BJ (cell line): ENCODE results near the gene KCNIP1. TPM values are rescaled to one million over a fixed set of nuclear protein-coding genes. Genes with fewer than 3 reads are reported as not detected.

Source experiments
- CTCF ChIA-PET: fragments of 350-600 bp; formaldehyde crosslinking; extraction: SDS; loops from one replicate; lab custom pipeline; 2021; ENCODE audit warnings: antibody characterized with exemption, inconsistent platforms; lab: Yijun Ruan, JAX
- POLR2A ChIA-PET: fragments of 300-600 bp; sonication (Branson Sonifier 250); formaldehyde crosslinking; extraction: SDS; loops from one replicate; lab custom pipeline; 2021; ENCODE audit warnings: antibody characterized with exemption; lab: Charles Lee
- DNase-seq: peaks from one replicate; pipeline ENCODE4 v3.0.0-alpha.2; 2011; ENCODE audit warnings: low read depth
- H3K27me3 ChIP-seq: 2 replicates; pipeline ENCODE4 v1.6.0; 2011; ENCODE audit warnings: low read length; ENCODE audit not compliant: control insufficient read depth, insufficient read depth
- H3K36me3 ChIP-seq: 2 replicates; pipeline ENCODE4 v1.5.1; 2011; ENCODE audit warnings: low read length; ENCODE audit not compliant: control insufficient read depth, insufficient read depth
- H3K4me3 ChIP-seq: 2 replicates; pipeline ENCODE4 v1.5.1; 2011; ENCODE audit warnings: low read depth, mild to moderate bottlenecking, control low read depth, low read length
- polyA plus RNA-seq: library from polyadenylated mRNA; depleted of rRNA; stranded (reverse); fragments of >200 nt; gene quantifications from 2 replicates; pipeline ENCODE4 v1.2.3, GENCODE V29; 2011
- TF ChIP-seq, protein P1 (sequence below): IDR thresholded peaks from 2 replicates; pipeline ENCODE4 v1.5.1; 2011; ENCODE audit warnings: low read depth, mild to moderate bottlenecking, control low read depth, inconsistent platforms, low read length, moderate library complexity; ENCODE audit not compliant: insufficient read depth

KCNIP1 gene
- polyA plus RNA-seq, 1 experiment = not detected

DNA sequence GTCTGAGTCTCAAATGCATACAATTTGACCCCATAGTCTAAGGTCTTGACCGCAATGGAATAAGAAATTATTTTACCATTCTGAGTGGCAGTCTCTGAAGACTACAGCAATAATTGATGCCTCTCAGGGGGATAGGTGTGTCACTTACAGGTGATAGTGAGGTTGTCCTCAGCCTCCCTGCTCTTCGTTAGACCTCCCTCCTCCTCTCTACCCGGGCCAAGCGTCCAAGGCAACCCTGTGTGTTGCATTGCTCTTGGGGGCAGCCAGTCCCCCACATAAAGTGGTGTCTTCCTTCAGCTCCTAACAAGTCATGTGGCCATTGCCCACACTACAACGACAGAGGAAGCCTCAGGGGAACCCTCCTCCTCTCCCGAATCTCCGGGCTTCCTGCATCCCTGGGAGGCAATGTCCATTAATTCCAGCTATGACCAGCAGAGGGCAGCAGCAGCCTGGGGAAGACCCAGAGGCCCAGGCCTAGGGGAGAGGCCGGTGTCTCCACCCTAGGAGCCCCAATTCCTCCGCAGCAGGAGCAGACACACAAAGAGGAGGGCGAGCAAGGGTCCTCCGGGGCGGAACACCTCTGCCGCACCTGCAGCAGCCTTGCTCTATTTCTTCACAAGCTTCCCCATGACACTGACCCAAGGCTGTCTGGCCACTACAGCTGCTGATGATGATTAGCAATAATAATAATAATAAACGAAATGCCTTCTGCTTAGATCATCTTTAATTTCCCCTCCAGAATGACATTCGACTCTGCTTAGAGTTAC, 134.8 kb downstream of the KCNIP1 start:
- Histone ChIP-seq H3K27me3 (peaks cover 5% of the 10 kb centered on the region; the same call in 1 of the 2 replicates), H3K36me3 (no peaks in the 10 kb centered on the region), H3K4me3 (no peak overlapping the region)
- DNase-seq = no peak
- TF ChIP-seq, protein P1, sequence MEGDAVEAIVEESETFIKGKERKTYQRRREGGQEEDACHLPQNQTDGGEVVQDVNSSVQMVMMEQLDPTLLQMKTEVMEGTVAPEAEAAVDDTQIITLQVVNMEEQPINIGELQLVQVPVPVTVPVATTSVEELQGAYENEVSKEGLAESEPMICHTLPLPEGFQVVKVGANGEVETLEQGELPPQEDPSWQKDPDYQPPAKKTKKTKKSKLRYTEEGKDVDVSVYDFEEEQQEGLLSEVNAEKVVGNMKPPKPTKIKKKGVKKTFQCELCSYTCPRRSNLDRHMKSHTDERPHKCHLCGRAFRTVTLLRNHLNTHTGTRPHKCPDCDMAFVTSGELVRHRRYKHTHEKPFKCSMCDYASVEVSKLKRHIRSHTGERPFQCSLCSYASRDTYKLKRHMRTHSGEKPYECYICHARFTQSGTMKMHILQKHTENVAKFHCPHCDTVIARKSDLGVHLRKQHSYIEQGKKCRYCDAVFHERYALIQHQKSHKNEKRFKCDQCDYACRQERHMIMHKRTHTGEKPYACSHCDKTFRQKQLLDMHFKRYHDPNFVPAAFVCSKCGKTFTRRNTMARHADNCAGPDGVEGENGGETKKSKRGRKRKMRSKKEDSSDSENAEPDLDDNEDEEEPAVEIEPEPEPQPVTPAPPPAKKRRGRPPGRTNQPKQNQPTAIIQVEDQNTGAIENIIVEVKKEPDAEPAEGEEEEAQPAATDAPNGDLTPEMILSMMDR = peak; percentile 85
- CTCF ChIA-PET = interaction anchor here (0.6 to 2.4 kb wide), 29 partner anchors 10 to 710 kb away, joined by 3 to 18 read pairs (median 4); no protein-coding TSS in a partner anchor
- POLR2A ChIA-PET = no interaction called here

- ChIA-PET CTCF (interaction anchor here (0.7 to 2.4 kb wide), 22 partner anchors 10 to 710 kb away, joined by 3 to 18 read pairs (median 4); no protein-coding TSS in a partner anchor), POLR2A (no interaction called here)
- Histone ChIP-seq H3K4me3 (no peak overlapping the region), H3K36me3 (no peaks in the 10 kb centered on the region), H3K27me3 (peaks cover 5% of the 10 kb centered on the region; the same call in 1 of the 2 replicates)
- DNase-seq = no peak
- TF ChIP-seq, protein P1 = no peak
Observed at GRCh38 chr5:170639221-170639925, 135.6 kb downstream of the KCNIP1 start.

DNA sequence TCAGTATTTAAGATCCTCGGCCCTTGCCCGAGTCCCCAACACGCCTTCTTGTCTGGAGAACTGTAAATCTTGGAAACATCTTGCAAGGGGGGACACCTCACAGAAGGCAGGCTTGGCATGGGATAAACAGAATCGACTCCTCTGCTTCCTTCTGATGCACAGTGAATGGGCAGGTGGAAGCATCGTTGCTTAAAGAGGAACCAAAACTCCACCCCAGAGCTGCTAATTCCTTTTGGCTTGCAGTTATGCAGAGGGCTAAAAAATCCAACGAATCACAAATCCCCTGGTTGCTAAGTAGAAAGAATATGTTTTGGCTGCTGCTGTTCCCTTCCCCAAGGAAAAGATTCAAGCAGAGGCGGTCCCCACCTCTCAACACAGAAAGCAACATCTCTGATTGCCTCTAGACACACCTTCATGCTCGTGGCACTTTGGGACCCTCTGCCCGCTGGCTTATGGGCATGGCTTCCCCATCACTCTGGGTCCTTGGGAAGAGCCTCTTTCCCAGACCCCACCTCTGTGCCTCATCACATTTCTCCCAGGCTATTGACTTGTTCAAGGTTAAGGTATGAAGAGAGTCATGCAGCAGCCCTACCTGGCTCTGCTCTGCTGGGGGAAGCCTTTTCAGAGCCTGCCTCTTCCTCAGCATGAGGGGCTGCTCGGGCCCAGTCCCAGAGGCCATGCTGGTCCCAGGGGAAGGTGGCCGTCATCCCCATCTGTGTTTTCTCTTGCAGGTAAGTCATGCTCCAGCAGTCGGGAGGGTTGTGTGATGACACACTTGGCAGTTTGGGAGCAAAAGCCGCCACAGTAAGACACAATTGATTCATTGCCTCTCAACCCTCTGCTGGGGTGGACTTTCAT, 137.1 kb downstream of the KCNIP1 start:
- no peak for DNase-seq
- Histone ChIP-seq H3K4me3 (no peak overlapping the region), H3K27me3 (peaks cover 5% of the 10 kb centered on the region; the same call in 1 of the 2 replicates), H3K36me3 (no peaks in the 10 kb centered on the region)
- TF ChIP-seq, protein P1 = no peak
- POLR2A ChIA-PET = no interaction called here
- CTCF ChIA-PET = no interaction called here

DNA sequence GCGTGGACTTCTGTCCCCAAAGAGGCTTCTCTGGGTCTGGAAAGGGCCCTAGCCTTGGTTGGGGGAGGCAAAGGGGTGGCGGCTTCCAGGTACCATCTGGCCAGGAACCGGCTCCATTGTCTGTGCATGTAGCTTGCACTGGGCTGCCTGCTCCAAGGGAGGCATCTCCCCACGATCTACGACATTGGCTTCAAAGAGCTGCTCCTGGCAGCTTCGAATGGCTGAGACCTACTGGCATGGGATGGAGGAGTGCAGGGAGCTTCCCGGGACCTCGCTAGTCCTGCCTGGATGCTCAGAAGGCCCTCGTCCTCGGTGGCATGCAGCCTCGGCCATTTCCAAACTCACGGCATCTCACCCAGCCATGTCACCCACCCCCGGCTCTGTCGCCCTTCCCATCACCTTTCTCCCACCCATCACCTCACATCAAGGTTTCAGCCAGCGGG, 137.8 kb downstream of the KCNIP1 start:
- Histone ChIP-seq H3K27me3 (peaks cover 4% of the 10 kb centered on the region; the same call in 1 of the 2 replicates), H3K4me3 (no peak overlapping the region), H3K36me3 (no peaks in the 10 kb centered on the region)
- TF ChIP-seq, protein P1 = no peak
- ChIA-PET CTCF (interaction anchor here (1.8 kb wide), 1 partner anchor 150 kb away, joined by 5 read pairs; no protein-coding TSS in a partner anchor), POLR2A (no interaction called here)
- no peak for DNase-seq
